ENCODE data around the gene VTCN1. TPM values are rescaled to one million over a fixed set of nuclear protein-coding genes. Genes with fewer than 3 reads are reported as not detected.

Gene VTCN1
- total RNA-seq, 1 experiment from 2014 or later = 0.52 TPM

DNA sequence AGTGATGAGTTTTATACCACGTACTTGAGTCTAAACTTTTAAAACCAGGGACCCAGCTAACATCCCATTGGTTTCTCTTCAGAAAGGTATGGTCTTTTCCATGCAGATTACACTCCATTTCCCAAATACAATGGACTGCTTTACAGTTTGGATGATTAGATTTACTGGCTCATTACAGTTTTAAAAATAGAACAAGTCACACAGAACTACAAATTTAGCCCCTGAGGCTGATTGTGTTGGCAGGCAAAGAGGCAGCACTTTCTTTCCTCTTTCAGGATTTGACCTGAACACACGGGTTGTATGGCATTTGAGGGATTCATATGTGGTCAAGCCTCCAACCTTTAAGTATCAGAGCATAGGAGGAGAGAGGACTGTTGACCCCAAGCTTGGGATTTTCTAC, 21.8 kb upstream of the VTCN1 start:
- Mint-ChIP-seq H3K4me1 (ENCODE audit: low read depth, unreplicated experiment) (no peaks in the 10 kb centered on the region), H3K27me3 (ENCODE audit: insufficient read depth, unreplicated experiment) (no peaks in the 10 kb centered on the region), H3K4me3 (ENCODE audit: unreplicated experiment) (no peak overlapping the region), H3K27ac (ENCODE audit: unreplicated experiment) (no peak overlapping the region), H3K36me3 (ENCODE audit: insufficient read depth, unreplicated experiment) (no peaks in the 10 kb centered on the region), H3K9me3 (ENCODE audit: unreplicated experiment) (peaks cover 10% of the 10 kb centered on the region)
- intact Hi-C loops (cut with micrococcal nuclease; ENCODE audit: unreplicated experiment) = no loop called here
- BruUV-seq (replicated peaks) = no TSS peak
- Histone ChIP-seq H3K4me1 (no peaks in the 10 kb centered on the region), H3K4me3 (ENCODE audit: low read depth, low read length) (no peak overlapping the region), H3K9me3 (no peaks in the 10 kb centered on the region), H3K27me3 (replicated peaks; ENCODE audit: control insufficient read depth, insufficient read depth, low read length) (no peaks in the 10 kb centered on the region), H3K36me3 (ENCODE audit: control insufficient read depth, insufficient read depth, low read length) (no peaks in the 10 kb centered on the region)
- TF ChIP-seq, protein P1, sequence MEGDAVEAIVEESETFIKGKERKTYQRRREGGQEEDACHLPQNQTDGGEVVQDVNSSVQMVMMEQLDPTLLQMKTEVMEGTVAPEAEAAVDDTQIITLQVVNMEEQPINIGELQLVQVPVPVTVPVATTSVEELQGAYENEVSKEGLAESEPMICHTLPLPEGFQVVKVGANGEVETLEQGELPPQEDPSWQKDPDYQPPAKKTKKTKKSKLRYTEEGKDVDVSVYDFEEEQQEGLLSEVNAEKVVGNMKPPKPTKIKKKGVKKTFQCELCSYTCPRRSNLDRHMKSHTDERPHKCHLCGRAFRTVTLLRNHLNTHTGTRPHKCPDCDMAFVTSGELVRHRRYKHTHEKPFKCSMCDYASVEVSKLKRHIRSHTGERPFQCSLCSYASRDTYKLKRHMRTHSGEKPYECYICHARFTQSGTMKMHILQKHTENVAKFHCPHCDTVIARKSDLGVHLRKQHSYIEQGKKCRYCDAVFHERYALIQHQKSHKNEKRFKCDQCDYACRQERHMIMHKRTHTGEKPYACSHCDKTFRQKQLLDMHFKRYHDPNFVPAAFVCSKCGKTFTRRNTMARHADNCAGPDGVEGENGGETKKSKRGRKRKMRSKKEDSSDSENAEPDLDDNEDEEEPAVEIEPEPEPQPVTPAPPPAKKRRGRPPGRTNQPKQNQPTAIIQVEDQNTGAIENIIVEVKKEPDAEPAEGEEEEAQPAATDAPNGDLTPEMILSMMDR (IDR thresholded peaks at IDR 0.05; ENCODE audit: insufficient read depth in 1 of 2, low read depth in 1 of 2, low read length in 1 of 2, severe bottlenecking in 1 of 2, unreplicated experiment in 1 of 2) = no peak
- POLR2A ChIA-PET = no interaction called here
- DNase-seq = no peak
- CTCF ChIA-PET = no interaction called here

DNA sequence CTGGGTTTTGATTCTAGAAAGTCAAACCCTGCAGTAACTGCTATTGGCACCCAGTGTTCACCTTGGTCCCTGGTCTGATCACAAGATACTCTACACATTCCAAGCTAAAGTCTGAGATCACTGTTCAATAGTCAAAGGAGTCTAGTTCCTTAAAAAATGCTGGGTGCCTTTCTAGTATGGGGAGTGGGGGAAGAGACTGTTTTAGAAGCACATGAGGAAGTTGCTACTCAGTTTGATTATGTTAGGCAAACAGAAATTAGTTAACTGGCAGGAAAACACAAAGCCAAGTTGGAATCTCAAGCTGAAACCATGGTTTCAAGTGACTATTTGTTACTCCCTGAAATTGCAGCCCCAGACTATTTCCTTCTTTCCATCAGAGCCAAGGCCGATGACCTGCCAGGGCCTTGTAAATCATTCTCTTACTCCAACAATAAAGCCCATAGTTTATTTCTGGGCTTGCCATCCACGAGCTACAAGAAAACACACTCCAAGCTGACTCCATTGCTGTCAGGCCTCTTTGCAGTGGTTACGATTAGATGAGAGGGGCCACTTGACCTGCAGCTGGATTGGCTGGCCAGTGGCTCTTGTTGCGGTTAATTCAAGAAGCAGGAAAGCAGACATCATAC, 21.1 kb upstream of the VTCN1 start:
- Mint-ChIP-seq H3K27ac (ENCODE audit: unreplicated experiment) (no peak overlapping the region), H3K4me3 (ENCODE audit: unreplicated experiment) (no peak overlapping the region), H3K36me3 (ENCODE audit: insufficient read depth, unreplicated experiment) (no peaks in the 10 kb centered on the region), H3K9me3 (ENCODE audit: unreplicated experiment) (peaks cover 10% of the 10 kb centered on the region), H3K27me3 (ENCODE audit: insufficient read depth, unreplicated experiment) (no peaks in the 10 kb centered on the region), H3K4me1 (ENCODE audit: low read depth, unreplicated experiment) (no peaks in the 10 kb centered on the region)
- no peak for DNase-seq
- Histone ChIP-seq H3K27me3 (replicated peaks; ENCODE audit: control insufficient read depth, insufficient read depth, low read length) (no peaks in the 10 kb centered on the region), H3K4me3 (ENCODE audit: low read depth, low read length) (no peak overlapping the region), H3K4me1 (no peaks in the 10 kb centered on the region), H3K36me3 (ENCODE audit: control insufficient read depth, insufficient read depth, low read length) (no peaks in the 10 kb centered on the region), H3K9me3 (no peaks in the 10 kb centered on the region)
- intact Hi-C loops (cut with micrococcal nuclease; ENCODE audit: unreplicated experiment) = no loop called here
- TF ChIP-seq, protein P1 (IDR thresholded peaks at IDR 0.05; ENCODE audit: insufficient read depth in 1 of 2, low read depth in 1 of 2, low read length in 1 of 2, severe bottlenecking in 1 of 2, unreplicated experiment in 1 of 2) = no peak
- ChIA-PET CTCF (no interaction called here), POLR2A (no interaction called here)
- no TSS peak for BruUV-seq (replicated peaks)

DNA sequence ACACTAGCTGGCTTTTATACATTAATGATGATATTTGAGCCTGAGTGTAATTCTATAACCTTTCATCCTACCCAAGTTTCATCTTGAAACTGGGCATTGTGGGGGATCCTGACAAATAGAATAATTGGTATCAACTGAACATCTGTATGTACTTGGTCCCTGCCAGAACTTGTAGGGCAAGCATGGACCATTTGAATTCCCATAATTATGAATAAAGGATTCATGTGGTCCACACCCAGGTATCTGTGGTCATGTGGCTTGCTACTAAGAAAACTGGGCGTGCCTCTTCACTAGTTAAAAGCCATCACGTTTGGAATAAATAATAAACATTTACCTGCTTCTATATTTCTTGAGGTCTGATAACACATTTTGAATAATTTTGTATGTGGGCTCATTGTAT, 20.6 kb upstream of the VTCN1 start:
- Mint-ChIP-seq H3K4me1 (ENCODE audit: low read depth, unreplicated experiment) (no peaks in the 10 kb centered on the region), H3K4me3 (ENCODE audit: unreplicated experiment) (no peak overlapping the region), H3K9me3 (ENCODE audit: unreplicated experiment) (peaks cover 10% of the 10 kb centered on the region), H3K36me3 (ENCODE audit: insufficient read depth, unreplicated experiment) (no peaks in the 10 kb centered on the region), H3K27ac (ENCODE audit: unreplicated experiment) (no peak overlapping the region), H3K27me3 (ENCODE audit: insufficient read depth, unreplicated experiment) (no peaks in the 10 kb centered on the region)
- CTCF ChIA-PET = no interaction called here
- H3K4me1 ChIP-seq = no peaks in the 10 kb centered on the region
- POLR2A ChIA-PET = no interaction called here
- intact Hi-C loops (cut with micrococcal nuclease; ENCODE audit: unreplicated experiment) = no loop called here
- no peaks in the 10 kb centered on the region for H3K27me3 ChIP-seq (replicated peaks; ENCODE audit: control insufficient read depth, insufficient read depth, low read length)
- no TSS peak for BruUV-seq (replicated peaks)
- H3K9me3 ChIP-seq = no peaks in the 10 kb centered on the region
- TF ChIP-seq, protein P1 (IDR thresholded peaks at IDR 0.05; ENCODE audit: insufficient read depth in 1 of 2, low read depth in 1 of 2, low read length in 1 of 2, severe bottlenecking in 1 of 2, unreplicated experiment in 1 of 2) = no peak
- H3K4me3 ChIP-seq (ENCODE audit: low read depth, low read length) = no peak overlapping the region
- no peak for DNase-seq
- H3K36me3 ChIP-seq (ENCODE audit: control insufficient read depth, insufficient read depth, low read length) = no peaks in the 10 kb centered on the region
